Epithelial cell of esophagus (primary cell): ENCODE results near the gene AGER.

Source experiments
- DNase-seq: peaks from one replicate; pipeline ENCODE4 v3.0.0; 2010; ENCODE audit warnings: low read depth
- H3K4me3 ChIP-seq: 2 replicates; pipeline ENCODE4 v1.5.1; 2011; ENCODE audit warnings: mild to moderate bottlenecking, low read length, control low read depth
- TF ChIP-seq, protein P1 (sequence below): IDR thresholded peaks from 2 replicates; pipeline ENCODE4 v1.5.1; 2011; ENCODE audit warnings: low read depth, mild to moderate bottlenecking, low read length, control low read depth, inconsistent platforms; ENCODE audit not compliant: insufficient read depth; ENCODE audit errors: missing control alignments

AGER gene

DNA sequence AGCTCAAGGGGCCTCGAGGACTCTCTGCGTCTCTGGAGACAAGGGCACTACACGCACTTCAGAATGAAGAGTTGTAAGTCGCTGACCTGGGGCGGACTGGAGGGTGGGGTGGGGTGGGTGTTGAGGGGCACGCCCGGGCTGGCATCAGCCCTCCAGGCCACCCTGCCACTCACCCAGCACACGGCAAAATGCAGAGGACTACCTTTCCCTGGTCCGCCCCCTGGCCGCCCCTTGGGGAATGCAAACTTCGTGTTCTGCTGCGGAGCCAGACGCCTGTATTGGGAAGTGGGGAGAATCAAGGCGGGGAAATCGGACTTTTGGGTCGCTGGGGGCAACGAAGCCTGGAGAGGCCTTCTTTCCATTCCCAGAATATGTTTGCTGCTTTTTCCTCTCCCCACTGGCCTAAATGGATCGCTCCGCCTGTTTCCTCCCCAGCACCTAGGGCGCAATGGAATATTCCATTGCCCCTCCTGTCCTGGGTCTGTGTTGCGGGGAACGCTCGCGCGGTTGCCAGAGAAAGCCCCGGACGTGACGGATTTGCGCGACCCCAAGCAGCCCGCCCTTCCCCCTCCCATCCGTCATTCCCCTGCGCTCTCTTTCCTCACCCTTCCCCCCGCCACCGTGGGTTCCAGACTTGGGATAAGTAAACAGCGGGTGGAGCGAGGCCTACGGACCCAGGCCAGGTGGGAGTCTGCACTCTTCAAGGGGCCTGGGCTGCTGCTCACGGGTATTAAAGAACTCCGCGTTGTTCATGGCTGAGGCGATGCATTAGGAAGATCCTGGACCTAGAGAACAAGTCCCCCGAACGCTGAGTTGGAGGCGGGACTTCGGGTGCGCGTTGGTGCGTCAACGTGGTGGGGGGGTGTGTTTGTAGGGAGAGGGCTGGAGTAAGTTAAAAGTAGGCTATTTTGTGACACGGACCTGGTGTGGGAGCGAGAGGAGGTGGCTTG, 30.2 kb downstream of the AGER start, which contains the start of gene PPT2:
PPT2 (plus strand) TSS at position 578 of the 950 bp plus-strand sequence. CDS start 454 bp downstream, outside the sequence.
- TF ChIP-seq, protein P1, sequence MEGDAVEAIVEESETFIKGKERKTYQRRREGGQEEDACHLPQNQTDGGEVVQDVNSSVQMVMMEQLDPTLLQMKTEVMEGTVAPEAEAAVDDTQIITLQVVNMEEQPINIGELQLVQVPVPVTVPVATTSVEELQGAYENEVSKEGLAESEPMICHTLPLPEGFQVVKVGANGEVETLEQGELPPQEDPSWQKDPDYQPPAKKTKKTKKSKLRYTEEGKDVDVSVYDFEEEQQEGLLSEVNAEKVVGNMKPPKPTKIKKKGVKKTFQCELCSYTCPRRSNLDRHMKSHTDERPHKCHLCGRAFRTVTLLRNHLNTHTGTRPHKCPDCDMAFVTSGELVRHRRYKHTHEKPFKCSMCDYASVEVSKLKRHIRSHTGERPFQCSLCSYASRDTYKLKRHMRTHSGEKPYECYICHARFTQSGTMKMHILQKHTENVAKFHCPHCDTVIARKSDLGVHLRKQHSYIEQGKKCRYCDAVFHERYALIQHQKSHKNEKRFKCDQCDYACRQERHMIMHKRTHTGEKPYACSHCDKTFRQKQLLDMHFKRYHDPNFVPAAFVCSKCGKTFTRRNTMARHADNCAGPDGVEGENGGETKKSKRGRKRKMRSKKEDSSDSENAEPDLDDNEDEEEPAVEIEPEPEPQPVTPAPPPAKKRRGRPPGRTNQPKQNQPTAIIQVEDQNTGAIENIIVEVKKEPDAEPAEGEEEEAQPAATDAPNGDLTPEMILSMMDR: peak; percentile 26
- H3K4me3 ChIP-seq: peak within 1 kb of the TSS; percentile 94
- DNase-seq: peak; percentile 88

DNA sequence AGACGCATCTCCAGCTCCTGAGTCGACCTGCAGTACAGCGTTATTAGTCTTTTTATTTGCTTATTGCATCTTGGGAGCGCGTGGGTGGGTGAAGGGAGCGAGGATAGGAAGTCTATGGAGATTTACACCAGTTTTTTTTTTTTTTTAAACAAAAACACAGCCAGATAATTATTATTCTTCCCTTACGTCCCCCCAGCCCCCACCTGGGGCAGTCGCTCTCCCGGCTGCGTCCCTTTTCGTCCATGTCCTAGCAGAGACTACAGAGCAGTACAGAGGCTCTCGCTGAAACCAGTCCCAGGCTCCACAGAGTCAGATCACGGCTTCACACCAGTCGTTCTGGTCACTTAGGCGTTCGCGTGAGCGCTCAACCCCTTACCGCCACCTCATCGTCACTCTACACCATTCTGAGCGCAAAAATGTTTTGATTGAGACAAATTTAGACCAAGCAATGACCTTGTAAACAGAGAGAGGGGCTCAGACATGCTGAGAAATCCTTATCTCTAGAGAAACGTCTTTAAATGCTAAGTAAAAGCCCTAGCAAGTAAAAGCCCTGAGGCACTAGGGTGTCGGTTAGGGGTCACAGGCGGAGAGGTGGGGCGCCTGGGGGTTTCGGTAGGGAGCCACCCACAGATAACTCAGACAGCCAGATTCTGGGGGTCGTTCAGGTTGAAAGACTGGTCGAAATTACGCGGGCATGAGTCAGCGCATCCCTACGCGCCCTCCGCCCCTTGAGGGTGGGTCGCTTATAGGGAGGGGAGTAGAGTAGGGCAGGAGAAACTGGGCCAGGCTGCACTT, 31.1 kb downstream of the AGER start:
- peak overlapping the region; percentile 94 for H3K4me3 ChIP-seq
- TF ChIP-seq, protein P1: no peak
- peak; percentile 38 for DNase-seq

DNA sequence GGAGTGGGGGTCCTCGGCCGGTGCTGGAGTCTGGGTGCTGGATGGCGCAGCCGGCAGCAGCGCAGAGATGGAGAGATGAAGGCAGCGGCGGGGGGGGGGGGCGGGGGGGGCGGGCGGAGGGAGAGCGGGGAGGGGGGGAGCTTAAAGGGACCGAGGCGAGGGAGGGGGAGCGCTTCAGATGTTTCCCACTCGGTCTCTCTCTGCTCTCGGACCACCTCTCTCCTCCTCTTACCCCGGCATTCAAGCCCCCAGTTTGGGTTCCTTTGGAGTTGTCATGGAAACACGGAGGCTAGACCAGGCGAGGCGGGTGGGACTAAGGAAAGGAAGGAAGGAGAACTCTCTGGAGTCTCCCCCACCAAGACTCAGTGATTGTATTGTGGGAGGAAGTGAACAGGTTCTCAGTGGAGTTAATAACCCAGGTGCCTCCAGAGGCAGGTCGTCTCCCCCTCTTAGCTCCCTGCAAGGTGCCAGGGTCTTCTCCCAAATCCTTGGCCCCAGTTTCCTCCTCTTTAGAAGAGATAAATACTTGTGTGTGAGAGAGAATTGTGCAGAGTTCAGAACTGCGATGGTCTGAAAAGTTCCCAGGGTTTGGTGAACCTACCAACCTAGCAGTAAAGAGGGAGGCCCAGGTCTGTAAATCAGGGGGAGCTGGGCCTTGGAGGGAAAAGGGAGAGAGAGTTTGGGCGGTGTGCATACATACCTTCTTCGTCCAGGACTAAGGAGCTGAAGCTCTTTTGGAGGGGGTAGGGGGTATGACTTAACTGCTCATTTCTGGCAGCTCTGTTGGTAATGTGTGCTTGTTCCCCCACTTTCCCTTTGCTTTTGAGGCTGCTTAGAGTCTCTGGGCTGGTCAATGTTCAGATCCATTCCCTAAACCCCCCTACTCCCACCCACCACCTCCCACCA, 31.9 kb downstream of the AGER start, which contains the start of gene PRRT1:
PRRT1 (minus strand) TSS at position 77 of the 906 bp plus-strand sequence. CDS start 112 bp downstream, outside the sequence.
- DNase-seq: no peak
- H3K4me3 ChIP-seq: peak within 1 kb of the TSS; percentile 94
- TF ChIP-seq, protein P1: no peak

GRCh38 chr6:32151181-32151862, 32.7 kb downstream of the AGER start:
- DNase-seq: no peak
- no peak overlapping the region for H3K4me3 ChIP-seq
- TF ChIP-seq, protein P1: no peak

GRCh38 chr6:32149932-32150870, 33.9 kb downstream of the AGER start:
- TF ChIP-seq, protein P1: no peak
- DNase-seq: no peak
- no peak overlapping the region for H3K4me3 ChIP-seq
